ENCODE results near the gene RPTOR. TPM values are rescaled to one million over a fixed set of nuclear protein-coding genes. Genes with fewer than 3 reads are reported as not detected.

Gene RPTOR
- 9.0 and 14.9 TPM in 2 replicates for polyA plus RNA-seq (2012; rRNA removed)
- polyA plus RNA-seq (2012; cell fraction: cytosol; rRNA removed): 6.0 and 9.5 TPM in 2 replicates
- 19.9 and 24.6 TPM in 2 replicates for polyA plus RNA-seq (2012; cell fraction: nucleus; rRNA removed)

- 0 out of 2 replicates have a peak, but pooled peaks cover 4% of the 10 kb centered on the region for H4K20me1 ChIP-seq (ENCODE audit: insufficient read depth)
- H3K4me3 ChIP-seq (ENCODE audit: low read depth in 2 of 2, low read length in 1 of 2): peak within 1 kb of the TSS; percentile 79 to 90
- peak within 1 kb of the TSS; percentile 81 for H2AFZ ChIP-seq (ENCODE audit: low read depth)
- peak within 1 kb of the TSS; percentile 93 for H3K4me2 ChIP-seq
- no peaks in the 10 kb centered on the region for H3K9me2 ChIP-seq
- H3K9ac ChIP-seq: peak within 1 kb of the TSS; percentile 92
- no peaks in the 10 kb centered on the region for H3K36me3 ChIP-seq (replicated peaks in 1 of 2; ENCODE audit: control insufficient read depth in 1 of 2, insufficient read depth in 2 of 2, low read length in 1 of 2)
- H3K27ac ChIP-seq (ENCODE audit: low read depth in 2 of 2, low read length in 1 of 2): peak within 1 kb of the TSS; percentile 64 to 78
- no peaks in the 10 kb centered on the region for H3K27me3 ChIP-seq (ENCODE audit: insufficient read depth)
- peaks cover 52% of the 10 kb centered on the region for H3K79me2 ChIP-seq (ENCODE audit: insufficient read depth)
- H3K4me1 ChIP-seq (ENCODE audit: control insufficient read depth in 1 of 2, insufficient read depth in 2 of 2, low read depth in 1 of 2, low read length in 1 of 2): peaks cover 11 to 13% of the 10 kb centered on the region in 2 experiments; a peak in 3 of 4 replicates
- CTCF ChIA-PET: interaction anchor here (0.6 to 4.4 kb wide), 8 partner anchors 10 to 437 kb away, joined by 3 to 16 read pairs (median 4); no protein-coding TSS in a partner anchor
- POLR2A ChIA-PET: interaction anchor here (0.5 to 1.7 kb wide), 7 partner anchors 12 to 413 kb away, joined by 3 to 9 read pairs (median 3); no protein-coding TSS in a partner anchor
- no peaks in the 10 kb centered on the region for H3F3A ChIP-seq (replicated peaks; ENCODE audit: insufficient read depth)
- H3K9me3 ChIP-seq: no peaks in the 10 kb centered on the region
- peak; percentile 98 for DNase-seq
- WGBS (ENCODE audit: low lambda C conversion rate): 1% methylated on average over 41 of the region's 49 CpGs
- TF ChIP-seq MAX (IDR thresholded peaks at IDR 0.05; ENCODE audit: low read depth): peak; percentile 95
- no peak for TF ChIP-seq JUND (IDR thresholded peaks at IDR 0.05)
- TF ChIP-seq GABPA (IDR thresholded peaks at IDR 0.05; ENCODE audit: low read depth): peak; percentile 36; the same call in 1 of the 2 replicates
- no peak for TF ChIP-seq IRF3 (IDR thresholded peaks at IDR 0.05; ENCODE audit: low read depth, low read length)
- no peak for TF ChIP-seq RFX5 (IDR thresholded peaks at IDR 0.05; ENCODE audit: low read length)
- peak; percentile 99 for TF ChIP-seq TAF1 (IDR thresholded peaks at IDR 0.05; ENCODE audit: borderline replicate concordance, low read depth, low read length)
- no peak for TF ChIP-seq EZH2phosphoT487 (IDR thresholded peaks at IDR 0.05; ENCODE audit: borderline replicate concordance, low read depth)
- TF ChIP-seq SIN3A (IDR thresholded peaks at IDR 0.05; ENCODE audit: borderline replicate concordance, low read depth, low read length): peak; percentile 97
- peak; percentile 18; the same call in 1 of the 2 replicates for TF ChIP-seq SMC3 (IDR thresholded peaks at IDR 0.05; ENCODE audit: low read depth, low read length)
- no peak; the same call in 1 of the 2 replicates for TF ChIP-seq RXRA (IDR thresholded peaks at IDR 0.05; ENCODE audit: borderline replicate concordance, low read depth)
- no peak for TF ChIP-seq MEF2A (IDR thresholded peaks at IDR 0.05; ENCODE audit: borderline replicate concordance, low read depth)
- TF ChIP-seq NRF1 (IDR thresholded peaks at IDR 0.05; ENCODE audit: low read depth, low read length): no peak
- TF ChIP-seq TEAD4 (IDR thresholded peaks at IDR 0.05; ENCODE audit: borderline replicate concordance, insufficient read depth): no peak
- no peak; the same call in 1 of the 2 replicates for TF ChIP-seq FOXJ3 (CRISPR knock-in tag; IDR thresholded peaks at IDR 0.05)
- peak; percentile 99 for TF ChIP-seq YY1 (IDR thresholded peaks at IDR 0.05; ENCODE audit: low read depth)
- TF ChIP-seq FOSL2 (IDR thresholded peaks at IDR 0.05; ENCODE audit: borderline replicate concordance, low read depth): no peak
- peak; percentile 78; the same call in 1 of the 2 replicates for TF ChIP-seq ZBTB33 (IDR thresholded peaks at IDR 0.05; ENCODE audit: borderline replicate concordance, low read depth)
- peak; percentile 93 for TF ChIP-seq MXI1 (IDR thresholded peaks at IDR 0.05; ENCODE audit: low read depth, low read length)
- peak; percentile 54 for TF ChIP-seq RCOR1 (IDR thresholded peaks at IDR 0.05; ENCODE audit: low read length)
- peak; percentile 87 for TF ChIP-seq REST (IDR thresholded peaks at IDR 0.05; ENCODE audit: low read depth, low read length)
- TF ChIP-seq FOXM1 (IDR thresholded peaks at IDR 0.05; ENCODE audit: low read depth): no peak
- TF ChIP-seq CTCF (IDR thresholded peaks at IDR 0.05): no peak
These were observed at the start of gene RPTOR for GRCh38 chr17:80544655-80545498. TSS of gene RPTOR (plus strand) at chr17:80544838. CDS start at chr17:80545630, 792 bp downstream.
